HG03565 (cell line): ENCODE data around the gene GJC2.

Experiments used
- ATAC-seq: cut with Tn5 transposase; IDR thresholded peaks from one replicate; pipeline ENCODE4 v1.9.1; 2021; ENCODE audit warnings: mild to moderate bottlenecking, moderate library complexity; ENCODE audit not compliant: unreplicated experiment

GJC2 gene

DNA sequence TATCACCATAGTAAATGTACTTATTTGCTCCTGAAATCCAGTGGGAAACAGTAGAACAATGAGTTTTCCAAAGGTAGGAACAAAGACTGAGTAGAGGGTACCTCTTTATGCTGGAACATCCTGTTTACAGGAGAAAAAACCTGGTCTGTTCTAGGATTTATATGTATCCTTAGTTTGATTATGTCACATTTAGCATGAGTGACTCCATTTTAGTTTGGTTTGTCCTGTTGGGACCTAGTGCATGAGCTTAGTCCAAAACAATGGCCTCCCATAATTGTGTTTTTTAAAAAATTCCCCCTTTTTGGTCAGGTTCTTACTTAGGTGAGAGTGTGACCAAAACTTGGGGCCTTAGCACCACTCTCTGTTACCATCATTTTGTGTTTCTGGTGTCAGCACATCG lies 37.1 kb upstream of the GJC2 start:
- ATAC-seq, result no peak

- no peak for ATAC-seq
Measured at GRCh38 chr1:228114827-228115226, 34.9 kb upstream of the GJC2 start.

DNA sequence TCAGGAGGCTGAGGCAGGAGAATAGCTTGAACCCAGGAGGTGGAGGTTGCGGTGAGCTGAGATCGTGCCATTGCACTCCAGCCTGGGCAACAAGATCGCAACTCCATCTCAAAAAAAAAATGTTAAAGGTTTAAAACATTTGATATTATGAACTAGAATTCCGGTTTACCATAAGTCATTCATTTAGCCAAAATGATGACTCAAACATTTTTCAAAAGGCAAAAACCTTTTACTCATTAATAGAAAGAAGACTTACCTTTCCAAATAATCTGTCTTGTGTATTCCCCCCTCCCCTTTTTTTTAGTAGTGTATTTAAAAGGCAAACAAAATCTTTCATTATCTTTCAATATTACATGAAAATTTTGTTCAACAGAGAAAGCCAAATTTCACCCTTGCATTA lies 32.4 kb upstream of the GJC2 start:
- ATAC-seq, result no peak

GRCh38 chr1:228118040-228118439 lies 31.7 kb upstream of the GJC2 start:
- no peak for ATAC-seq

DNA sequence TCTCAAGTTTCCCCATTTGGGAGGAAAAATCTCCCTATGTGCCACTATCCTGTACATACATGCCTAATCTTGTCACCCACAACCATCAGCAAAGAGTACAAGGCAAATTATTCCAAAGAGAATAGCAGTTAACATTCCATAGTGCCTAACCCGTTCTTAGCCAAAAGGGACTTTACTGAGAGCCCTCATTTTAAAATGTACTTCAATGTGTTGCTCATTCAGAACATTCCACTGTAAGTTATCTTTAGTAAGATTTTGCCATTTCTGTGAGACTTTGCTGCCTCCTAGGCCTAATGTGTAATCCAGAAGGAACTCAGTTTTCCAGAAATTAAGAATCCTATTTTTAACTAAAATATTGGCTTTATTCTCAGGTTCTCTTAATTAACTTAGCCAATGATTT lies 29.4 kb upstream of the GJC2 start:
- ATAC-seq, result no peak

- no peak for ATAC-seq
Measured at GRCh38 chr1:228120857-228121489, 28.8 kb upstream of the GJC2 start.

DNA sequence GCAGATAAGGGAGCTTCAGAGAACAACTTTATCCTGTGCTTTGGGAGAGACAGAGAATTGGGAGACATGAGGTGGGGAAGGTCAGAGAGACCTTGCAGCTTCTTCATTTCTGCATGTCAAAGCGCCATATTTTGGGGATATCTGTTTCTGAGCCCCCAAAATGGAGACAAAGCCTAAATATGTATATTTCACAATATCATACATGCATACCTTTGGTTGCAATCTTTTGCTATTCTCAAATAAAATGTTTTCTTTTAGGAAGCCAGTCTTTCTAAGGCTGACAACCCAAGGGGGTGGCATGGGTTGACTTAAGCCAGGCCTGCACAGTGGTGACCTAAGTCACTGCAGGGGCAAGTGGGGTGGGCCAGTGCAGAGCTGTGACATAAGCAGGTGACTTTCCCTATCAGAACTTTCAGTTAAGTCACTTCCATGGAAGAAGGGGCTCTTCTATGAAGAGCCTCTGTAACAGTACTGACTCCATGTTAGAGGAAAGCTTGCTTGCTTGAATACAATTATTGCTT lies 26.7 kb upstream of the GJC2 start:
- no peak for ATAC-seq

- no peak for ATAC-seq
Measured at GRCh38 chr1:228123505-228123904, 26.2 kb upstream of the GJC2 start.

GRCh38 chr1:228125185-228125584 lies 24.5 kb upstream of the GJC2 start:
- ATAC-seq, result no peak

GRCh38 chr1:228131766-228132165 lies 18.0 kb upstream of the GJC2 start:
- no peak for ATAC-seq

DNA sequence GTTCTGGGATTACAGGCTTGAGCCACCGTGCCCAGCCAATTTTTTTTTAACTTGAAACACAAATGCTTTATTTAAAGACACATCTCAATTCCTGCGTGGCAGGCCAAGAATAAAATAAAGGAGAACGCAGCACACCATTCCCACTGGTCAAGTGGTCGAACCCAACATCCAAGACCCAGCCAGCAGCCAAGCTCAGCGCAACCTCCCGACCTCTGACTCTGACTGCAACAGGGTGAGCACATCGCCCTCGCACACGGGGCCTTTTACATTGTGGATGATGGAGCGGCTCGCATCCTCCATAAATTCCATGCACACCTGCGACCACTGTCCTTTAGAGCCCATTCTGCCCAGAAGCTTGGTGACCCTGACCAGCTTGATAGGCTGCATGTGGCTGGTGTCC lies 15.1 kb upstream of the GJC2 start:
- ATAC-seq, result no peak

- no peak for ATAC-seq
Measured at GRCh38 chr1:228136901-228137300, 12.8 kb upstream of the GJC2 start.

DNA sequence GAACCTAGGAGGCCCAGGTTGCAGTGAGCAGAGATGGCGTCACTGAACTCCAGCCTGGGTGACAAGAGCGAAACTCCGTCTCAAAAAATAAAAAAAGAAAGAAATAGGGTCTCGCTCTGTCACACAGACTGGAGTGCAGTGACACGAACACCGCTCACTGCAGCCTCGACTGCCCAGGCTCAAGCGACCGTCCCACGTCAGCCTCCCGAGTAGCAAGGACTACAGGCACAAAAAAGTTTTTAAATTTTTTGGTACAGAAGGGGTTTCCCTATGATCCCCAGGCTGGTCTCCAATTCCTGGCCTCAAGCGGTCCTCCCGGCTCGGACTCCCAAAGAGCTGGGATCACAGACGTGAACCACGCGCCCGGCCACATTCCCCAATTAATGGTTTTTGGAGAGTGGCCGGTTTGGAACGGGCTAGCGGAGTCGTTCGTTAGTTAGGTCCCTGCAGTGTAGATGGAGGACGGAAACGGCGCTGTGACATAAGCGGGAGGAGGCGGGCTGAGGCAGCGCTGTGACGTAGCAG lies 10.3 kb upstream of the GJC2 start:
- ATAC-seq, result no peak

DNA sequence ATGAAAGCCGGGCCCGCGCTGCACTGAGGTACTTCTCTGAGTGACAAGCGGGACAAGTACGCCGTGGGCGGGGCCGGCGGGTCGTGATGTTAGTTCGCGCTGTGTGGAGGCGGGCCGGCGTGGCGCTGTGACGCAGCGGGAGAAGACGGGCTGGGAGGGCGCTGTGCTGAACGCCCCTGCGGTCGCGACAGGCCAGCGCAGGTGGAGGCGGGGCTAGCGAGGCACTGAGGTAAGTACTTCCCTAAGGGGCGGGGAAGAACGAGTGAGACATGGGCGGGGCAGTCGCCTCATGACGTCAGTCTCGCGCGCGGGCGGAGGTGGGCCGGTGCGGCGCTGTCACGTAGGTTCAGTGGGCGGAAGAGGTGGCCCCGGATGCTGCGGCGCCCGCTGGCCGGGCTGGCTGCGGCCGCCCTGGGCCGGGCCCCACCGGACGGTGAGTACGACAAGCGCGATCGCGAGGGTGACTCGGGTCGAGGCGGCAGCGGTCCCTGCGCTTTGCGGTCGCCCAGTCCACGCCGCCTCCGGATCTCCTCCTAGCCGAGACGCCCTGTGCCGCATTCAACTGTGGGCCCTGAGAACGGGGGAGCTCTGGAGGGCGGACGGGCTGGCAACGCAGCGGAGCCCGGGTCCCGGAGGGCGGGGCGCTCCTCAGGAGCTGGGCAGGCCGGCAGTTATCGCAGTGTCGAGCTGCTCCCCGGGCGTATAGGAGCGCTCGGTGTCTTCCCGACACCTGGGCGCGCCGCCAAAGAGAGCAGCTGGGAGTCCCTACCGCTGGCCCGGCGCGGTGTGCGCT lies 9.6 kb upstream of the GJC2 start, which contains the start of gene GUK1:
GUK1 (plus strand) TSS at position 349 of the 793 bp plus-strand sequence; CDS start at position 373, 24 bp downstream.
- peak; percentile 87 for ATAC-seq

DNA sequence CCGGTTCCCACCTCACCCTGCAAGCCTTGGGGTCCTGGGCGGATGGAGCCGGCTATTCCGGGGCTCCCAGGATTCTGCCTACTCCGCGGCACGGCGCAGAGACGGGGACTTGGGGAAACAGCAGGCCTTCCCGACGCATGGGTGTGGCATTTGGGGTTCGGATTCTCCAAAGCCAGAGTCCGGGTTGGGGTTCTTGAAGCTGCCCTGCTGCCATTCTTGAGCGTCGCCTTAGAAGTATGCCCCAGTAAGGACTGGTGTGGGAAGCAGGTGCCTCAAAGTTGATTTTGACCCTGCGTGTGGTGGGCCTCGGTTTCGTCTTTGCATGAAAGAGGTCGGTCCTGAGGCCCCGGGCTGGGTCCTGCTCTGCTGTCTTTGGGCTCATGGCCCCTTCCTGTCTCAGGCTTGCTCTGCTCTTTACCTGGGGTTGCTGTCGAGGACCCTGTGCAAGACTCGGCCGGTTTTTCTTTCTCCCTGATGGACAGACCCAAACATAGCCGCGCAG lies 9.0 kb upstream of the GJC2 start:
- ATAC-seq, result no peak

DNA sequence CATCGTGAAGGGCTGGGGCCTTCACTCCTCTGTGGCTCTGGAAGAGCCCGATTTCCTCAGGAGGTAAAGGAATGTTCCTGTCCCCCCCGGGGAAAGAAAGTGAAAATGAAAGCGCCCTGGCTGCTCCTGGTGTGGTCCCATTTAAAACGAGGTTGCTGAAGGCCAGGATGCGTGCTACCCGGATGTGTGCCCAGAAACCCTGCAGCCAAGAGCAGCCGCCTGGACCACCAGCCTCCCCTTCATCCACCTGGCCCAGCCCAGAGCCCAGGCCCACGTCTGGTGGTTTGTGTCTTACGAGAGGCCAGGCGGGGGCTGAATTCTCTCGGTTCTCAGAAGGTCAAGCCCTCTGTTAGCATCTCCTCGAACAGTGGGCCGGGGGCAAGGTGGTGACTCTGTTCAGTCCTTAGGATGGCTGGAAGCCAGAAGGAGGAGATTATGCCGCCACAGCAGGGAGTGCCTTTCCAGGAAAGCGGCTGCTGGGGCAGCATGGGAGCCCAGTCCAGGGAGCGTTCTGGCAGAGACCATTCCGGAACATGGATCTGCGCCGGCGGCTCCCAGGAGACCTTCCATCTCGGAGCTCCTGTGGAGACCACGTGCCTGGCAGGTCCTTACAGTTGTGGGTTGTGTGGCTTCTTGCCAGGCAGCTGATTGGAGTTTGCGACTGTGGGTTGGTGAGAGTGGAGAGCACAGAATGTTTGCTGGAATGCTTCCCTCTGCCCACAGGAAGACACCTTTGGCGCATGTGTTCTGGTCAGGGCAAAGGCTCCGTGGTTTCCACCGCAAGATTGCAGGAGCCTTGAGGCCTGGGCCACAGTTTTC lies 8.3 kb upstream of the GJC2 start:
- ATAC-seq, result no peak

GRCh38 chr1:228142155-228142691 lies 7.5 kb upstream of the GJC2 start:
- no peak for ATAC-seq

GRCh38 chr1:228142701-228143136 lies 7.0 kb upstream of the GJC2 start:
- ATAC-seq, result no peak

GRCh38 chr1:228143480-228144192 lies 6.1 kb upstream of the GJC2 start:
- ATAC-seq, result no peak
